GM19351 (cell line): ENCODE results near the gene CPLX3.

ENCODE experiments used
- ATAC-seq: cut with Tn5 transposase; IDR thresholded peaks from one replicate; pipeline ENCODE4 v1.9.1; 2021; ENCODE audit warnings: mild to moderate bottlenecking, moderate library complexity; ENCODE audit not compliant: unreplicated experiment

Gene CPLX3

DNA sequence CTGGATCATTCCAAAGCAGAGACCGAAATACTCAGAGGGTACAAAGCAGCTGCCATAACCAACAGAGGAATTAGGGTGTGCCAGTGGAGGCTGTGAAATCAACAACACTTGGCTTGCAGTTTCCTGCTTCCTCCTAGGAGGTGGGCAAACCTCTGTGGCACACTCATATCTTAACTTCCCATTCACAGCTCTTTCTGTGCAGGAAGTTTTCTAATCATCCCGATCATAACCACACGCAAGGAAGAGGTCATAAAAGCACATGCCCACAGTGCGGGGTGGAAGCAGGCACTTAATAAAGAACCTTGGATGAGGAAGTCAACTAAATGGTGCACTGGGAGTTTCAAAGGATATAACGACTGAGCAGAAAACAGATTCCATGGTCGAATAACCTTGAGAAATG, 41.6 kb downstream of the CPLX3 start:
- no peak for ATAC-seq

DNA sequence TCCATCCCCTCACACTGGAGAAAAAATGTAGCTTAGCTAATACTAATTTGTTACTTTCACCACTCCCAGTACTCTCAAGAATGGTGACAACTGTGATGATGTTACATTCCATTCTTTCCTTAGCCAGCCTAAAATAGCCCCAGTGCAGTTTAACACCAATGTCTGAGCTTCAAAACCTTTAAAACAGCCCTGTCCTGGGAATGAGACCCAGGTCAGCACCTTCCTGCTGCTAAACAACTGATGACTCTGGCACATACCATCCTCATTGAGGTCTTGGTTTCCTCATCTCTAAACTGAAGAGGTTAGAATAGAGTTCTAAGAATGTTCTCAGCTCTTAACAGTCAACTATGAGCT, 42.9 kb downstream of the CPLX3 start:
- ATAC-seq = no peak

DNA sequence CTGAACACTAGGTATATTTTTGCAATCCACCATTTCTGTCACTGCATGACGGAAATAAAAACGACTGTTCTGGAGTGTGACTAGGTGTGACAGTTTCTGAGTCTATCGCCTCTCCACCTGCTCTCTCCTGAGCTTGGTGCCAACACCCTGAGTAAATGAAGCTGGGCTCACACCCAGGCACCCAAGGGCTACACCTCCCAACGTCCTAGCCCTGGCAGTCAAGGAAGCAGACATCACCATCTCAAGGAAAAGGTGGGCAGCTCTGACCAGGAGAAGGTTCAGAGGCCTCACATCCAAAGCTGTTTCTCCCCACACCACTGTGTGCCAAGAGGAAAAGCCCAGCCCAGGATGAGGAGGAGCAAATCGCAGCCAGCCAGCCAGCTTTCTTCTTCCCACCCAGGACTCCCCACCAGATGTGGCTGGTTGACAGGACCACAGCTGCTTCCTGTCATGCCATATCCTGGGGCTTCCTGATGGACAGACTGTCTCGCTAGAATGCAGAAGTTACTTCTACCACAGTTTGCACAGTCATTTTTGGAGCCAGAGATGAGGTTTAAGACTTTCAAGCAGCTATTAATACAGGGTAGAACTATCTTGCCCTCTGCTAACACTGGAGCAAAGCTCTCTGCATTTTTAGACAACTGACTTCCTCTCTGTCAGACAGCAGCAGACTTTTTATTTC, 43.4 kb downstream of the CPLX3 start:
- ATAC-seq = no peak

DNA sequence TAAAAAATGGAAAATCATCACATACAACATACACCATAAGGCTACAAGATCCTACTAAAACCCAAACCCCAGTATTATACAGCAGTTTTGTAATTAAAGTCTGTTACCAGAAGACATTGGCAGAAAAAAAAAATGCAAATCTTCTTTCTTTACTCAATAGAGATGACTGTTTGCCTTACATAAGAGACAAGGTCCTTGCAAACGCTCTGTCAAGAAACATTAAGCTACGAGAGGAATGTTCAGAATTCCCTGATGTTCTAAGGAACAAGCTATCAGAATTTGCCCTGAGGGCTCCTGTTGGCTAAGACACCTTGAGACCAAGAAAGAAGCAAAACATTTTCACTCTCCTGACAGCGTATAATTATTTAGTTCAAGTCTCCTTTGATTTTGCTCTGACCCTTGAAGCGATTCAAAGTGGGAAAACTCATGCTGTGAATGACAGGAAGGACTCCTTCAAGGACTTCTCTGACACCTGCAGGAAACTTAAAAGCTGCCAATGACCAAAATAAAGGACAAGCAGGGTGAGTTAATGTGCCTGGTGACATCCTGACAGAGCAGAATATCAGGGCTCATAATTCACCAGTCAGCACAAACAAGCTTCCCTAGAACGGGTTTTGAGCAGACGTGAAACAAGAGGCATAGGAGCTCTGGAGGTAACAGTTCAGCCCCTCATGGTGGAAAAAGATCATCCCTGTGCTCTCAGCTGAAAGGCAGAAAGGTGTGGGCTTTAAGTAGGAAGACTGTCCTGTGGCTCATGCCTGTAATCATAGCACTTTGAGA, 44.2 kb downstream of the CPLX3 start:
- no peak for ATAC-seq

DNA sequence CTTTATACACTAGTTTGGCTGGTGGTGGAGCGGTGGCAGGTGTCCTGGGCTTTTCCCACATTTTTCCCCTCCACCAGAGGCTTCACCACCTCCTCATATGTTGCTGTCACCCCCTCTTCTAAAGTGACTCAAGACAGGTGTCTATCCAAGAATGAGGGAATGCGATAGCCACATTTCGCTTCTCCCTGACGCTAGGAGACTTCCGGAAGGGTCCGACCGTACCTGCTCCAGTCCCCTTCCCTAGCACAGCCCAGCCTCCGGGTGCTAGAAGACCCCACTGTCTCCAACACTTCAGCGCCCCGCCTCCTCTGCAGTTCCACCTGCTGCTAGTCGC, 46.2 kb downstream of the CPLX3 start:
- no peak for ATAC-seq

DNA sequence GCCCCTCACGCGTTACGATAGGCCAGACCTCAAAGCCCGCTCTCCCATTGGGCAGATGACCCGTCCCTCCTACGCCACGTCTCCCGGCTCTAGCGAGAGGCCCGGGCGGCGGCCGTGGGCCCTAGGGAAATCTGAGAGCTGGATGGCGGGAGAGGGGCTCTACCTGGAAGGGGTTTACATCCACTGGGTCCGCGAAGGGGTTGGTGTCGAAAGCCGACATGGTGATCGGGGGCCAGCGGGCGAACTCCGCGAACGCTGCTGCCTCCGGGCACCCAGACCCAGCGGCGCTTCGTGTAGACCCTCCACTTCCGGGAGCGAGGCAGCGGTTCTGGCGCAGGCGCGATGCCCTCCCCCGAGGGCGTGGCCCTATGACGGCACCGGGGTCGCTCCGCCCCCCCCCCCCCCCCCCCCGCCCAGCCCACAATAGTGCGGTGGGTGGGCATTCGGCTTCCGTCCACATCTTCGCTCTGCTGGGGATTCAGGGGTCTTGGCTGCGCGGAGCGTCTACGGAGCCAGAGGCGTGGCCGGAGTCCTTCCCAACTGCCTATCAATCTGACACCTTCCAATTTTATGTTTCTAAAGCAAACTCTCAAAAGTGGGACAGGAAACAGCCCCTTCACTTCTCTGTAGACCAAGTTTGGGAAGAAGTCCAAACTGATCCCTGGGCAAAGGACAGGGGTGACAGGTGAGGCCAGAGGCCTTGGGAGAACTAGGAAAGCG, 46.8 kb downstream of the CPLX3 start, which contains the start of gene SCAMP2:
TSS of gene SCAMP2 (minus strand) at position 330 of the 720 bp plus-strand sequence. CDS start at position 220, 110 bp downstream.
- peak; percentile 85 for ATAC-seq

DNA sequence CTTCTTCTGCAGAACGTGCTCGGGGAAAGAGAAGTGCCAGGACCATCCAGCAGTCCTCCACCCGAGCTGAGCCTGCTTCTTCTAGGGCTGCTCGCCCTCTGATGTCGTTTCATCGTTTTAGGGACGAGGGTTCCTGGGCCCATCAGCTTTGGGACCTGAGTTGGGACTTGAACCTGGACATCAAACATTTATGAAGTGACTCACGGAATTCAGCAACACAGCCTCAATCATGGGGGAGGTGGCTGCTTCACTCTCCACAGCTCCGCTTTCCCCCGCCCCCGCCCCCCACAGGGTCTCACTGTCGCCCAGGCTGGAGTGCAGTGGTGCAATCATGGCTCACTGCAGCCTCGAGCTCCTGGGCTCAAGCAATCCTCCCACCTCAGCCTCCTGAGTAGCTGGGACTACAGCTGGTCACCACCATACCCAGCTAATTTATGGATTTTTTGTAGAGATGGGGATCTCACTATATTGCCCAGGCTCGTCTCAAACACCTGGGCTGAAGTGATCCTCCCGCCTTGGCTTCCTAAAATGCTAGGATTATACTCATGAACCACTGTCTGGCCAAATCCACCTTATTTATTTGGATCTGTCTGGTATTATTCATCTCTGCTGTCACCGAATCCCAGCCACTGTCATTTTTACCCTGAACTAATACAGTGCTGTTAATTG, 47.5 kb downstream of the CPLX3 start:
- ATAC-seq = no peak

DNA sequence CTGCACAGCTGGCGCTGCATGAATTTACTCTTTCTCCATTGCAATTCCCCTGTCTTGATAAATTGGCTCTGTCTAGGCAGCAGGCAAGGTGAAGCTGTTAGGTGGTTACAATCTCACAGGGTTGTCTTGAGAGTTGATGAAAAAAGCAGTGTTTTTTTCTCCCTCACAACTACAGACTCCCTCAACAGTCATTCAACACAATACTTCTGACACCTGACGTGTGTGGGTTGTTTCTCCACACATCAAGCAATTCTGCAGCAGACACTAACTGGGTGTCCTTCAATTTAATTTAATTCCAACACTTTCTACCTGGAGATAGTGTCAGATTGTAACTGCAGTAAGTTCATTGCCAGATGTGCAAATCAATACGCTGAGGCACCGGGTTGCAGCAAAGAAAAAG, 51.8 kb downstream of the CPLX3 start:
- no peak for ATAC-seq
